ENCODE measurements around the gene SLC29A3.

SLC29A3 gene

GRCh38 chr10:71280216-71280615 is 38.8 kb upstream of the SLC29A3 start:
- H3K4me3 ChIP-seq (ENCODE audit: low read length), result no peak overlapping the region
- TF ChIP-seq CTCF (IDR thresholded peaks at IDR 0.05; ENCODE audit: insufficient read depth, low read depth, low read length, missing control alignments), result no peak
- DNase-seq (ENCODE audit: low read depth), result no peak

GRCh38 chr10:71280825-71281224 is 38.2 kb upstream of the SLC29A3 start:
- TF ChIP-seq CTCF (IDR thresholded peaks at IDR 0.05; ENCODE audit: insufficient read depth, low read depth, low read length, missing control alignments), result no peak
- no peak for DNase-seq (ENCODE audit: low read depth)
- H3K4me3 ChIP-seq (ENCODE audit: low read length), result no peak overlapping the region

GRCh38 chr10:71281646-71282322 is 37.3 kb upstream of the SLC29A3 start:
- H3K4me3 ChIP-seq (ENCODE audit: low read length), result no peak overlapping the region
- DNase-seq (ENCODE audit: low read depth), result no peak
- TF ChIP-seq CTCF (IDR thresholded peaks at IDR 0.05; ENCODE audit: insufficient read depth, low read depth, low read length, missing control alignments), result no peak

GRCh38 chr10:71282323-71282680 is 36.8 kb upstream of the SLC29A3 start:
- H3K4me3 ChIP-seq (ENCODE audit: low read length), result no peak overlapping the region
- TF ChIP-seq CTCF (IDR thresholded peaks at IDR 0.05; ENCODE audit: insufficient read depth, low read depth, low read length, missing control alignments), result no peak
- no peak for DNase-seq (ENCODE audit: low read depth)

GRCh38 chr10:71283410-71283809 is 35.6 kb upstream of the SLC29A3 start:
- no peak overlapping the region for H3K4me3 ChIP-seq (ENCODE audit: low read length)
- no peak for DNase-seq (ENCODE audit: low read depth)
- no peak for TF ChIP-seq CTCF (IDR thresholded peaks at IDR 0.05; ENCODE audit: insufficient read depth, low read depth, low read length, missing control alignments)

- TF ChIP-seq CTCF (IDR thresholded peaks at IDR 0.05; ENCODE audit: insufficient read depth, low read depth, low read length, missing control alignments), result no peak
- no peak overlapping the region for H3K4me3 ChIP-seq (ENCODE audit: low read length)
- no peak for DNase-seq (ENCODE audit: low read depth)
Observed at GRCh38 chr10:71283876-71284275, 35.2 kb upstream of the SLC29A3 start.

- TF ChIP-seq CTCF (IDR thresholded peaks at IDR 0.05; ENCODE audit: insufficient read depth, low read depth, low read length, missing control alignments), result no peak
- no peak for DNase-seq (ENCODE audit: low read depth)
- H3K4me3 ChIP-seq (ENCODE audit: low read length), result no peak overlapping the region
Observed at GRCh38 chr10:71284544-71285179, 34.4 kb upstream of the SLC29A3 start.

Data from epithelial cell of esophagus (primary cell).